Stimulated activated CD4-positive, alpha-beta T cell treated with anti-CD3 and anti-CD28 coated beads, Interleukin-4, amount 100 ng/mL, for 4 hours (primary cell): Measurements from ENCODE around the gene SLX4IP.
"Not testable (repeated sequence)": the region's sequence is repeated elsewhere in the genome, so short reads cannot be mapped to it uniquely, and the experiment has no call there.

Source experiments
- DNase-seq, 2 experiments: peaks; one replicate each; pipeline ENCODE4 v3.0.0-alpha.2; 2020

The SLX4IP gene

DNA sequence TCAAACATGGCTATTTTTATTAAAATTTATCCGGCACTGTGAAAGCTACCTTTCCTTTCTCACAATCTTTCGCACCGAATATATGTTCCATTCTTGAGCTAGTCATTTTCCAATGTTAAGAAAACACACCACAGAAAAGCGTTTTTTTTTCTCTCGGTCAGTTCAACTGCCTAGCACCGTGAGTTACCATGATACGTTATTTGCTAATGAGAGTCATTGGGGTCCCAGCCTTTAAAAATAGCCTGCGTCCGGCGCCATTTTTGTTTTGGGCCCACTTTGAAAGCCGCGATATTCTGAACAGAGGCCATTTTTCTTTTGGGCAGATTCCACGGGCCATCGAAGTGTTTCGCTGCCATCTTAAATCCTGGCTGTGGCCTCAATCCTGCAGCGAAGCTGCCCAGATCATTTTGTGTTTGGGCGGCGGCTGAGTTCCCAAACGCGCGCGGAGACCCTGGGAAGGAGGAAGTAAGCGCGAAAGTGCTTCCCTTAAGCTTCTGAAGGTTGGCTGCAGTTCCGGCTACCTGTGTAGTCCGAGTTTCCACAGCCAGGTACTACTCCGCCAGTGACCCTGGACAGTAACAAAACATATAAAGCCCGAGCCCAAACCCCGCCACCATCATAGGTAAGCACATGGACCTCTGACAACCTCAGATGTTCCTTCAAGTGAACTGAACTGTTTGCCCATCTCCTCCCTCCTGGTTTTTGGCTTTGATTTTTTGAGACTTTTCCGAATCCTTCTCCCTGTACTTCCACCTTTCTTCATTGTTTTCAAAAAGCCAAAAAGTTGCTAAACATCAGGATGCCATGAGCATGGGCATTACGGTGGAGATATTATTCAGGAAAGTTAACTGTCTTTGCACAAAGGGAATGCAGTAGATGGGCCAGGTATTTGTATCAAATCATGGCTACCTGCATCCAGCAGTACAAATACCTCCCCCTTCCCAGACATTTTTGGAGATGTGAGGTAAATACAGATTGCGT, at the start of gene SLX4IP:
TSS of gene SLX4IP (plus strand) at position 474 of the 981 bp plus-strand sequence. CDS start 22,900 bp downstream, outside the sequence.
- peak; percentile 71 to 84 for DNase-seq

DNA sequence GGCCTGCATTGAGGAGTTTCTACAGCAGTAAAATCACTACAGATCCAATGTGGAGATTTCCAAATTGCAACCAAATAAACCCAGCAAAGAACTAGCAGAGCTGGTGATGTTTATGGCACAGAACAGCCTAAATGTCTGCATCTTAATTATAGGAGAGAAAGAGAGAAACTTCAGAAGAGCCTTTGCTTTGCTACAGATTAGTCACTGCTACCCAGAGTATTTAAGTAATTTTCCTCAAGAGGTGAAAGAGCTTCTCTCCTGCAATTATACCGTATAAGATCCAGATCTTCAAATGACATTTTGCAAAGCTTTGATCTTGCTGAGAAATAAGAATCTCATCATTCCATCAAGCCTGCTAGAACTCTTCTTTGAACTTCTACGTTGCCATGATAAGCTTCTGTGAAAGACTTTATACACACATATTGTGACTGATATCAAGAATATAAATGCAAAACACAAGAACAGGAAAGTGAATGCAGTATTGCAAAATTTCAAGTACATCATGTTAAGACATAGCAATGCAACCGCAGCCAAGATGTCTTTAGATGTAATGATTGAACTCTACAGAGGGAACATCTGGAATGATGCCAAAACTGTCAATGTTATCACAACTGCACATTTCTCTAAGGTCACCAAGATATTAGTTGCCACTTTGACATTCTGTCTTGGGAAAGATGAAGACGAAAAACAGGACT, 49.1 kb upstream of the SLX4IP start:
- no peak for DNase-seq

DNA sequence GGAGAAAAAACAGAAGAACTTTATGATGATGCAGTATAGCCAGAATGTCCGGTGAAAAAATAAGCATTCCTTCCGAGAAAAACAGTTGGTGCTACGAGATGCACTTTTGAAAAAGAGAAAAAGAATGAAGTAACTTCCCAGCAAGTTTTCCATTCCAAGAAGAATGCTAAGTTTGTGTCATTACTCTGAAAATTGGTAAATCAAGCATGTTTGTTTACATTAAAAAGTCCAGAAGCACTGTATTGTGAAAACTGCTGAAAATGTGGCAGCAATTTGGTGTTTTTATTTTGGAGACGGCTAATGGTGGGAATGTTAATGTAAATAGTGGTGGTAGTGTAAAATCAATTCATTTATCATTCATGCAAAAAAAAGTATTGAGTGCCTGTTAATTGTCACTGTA, 47.4 kb upstream of the SLX4IP start:
- no peak for DNase-seq

DNA sequence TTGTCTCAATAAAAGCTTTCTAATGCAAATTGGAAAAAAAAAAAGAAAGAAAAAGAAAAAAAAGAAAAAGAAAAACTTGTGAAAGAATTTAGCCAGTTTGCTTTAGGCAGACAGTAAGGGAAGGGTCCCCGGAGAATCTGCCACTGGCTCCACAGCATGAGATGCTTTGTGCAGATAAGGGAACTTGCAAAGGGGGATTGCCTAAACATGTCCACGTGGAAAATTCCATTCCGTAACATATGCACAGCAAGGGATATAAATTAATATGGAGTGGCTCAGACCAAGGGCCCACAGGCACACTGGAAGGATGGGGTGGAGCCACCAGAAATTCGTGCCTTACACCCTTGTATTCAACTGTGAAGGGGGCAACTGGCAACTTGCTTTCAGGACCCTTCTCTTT, 46.5 kb upstream of the SLX4IP start:
- DNase-seq: no peak

DNA sequence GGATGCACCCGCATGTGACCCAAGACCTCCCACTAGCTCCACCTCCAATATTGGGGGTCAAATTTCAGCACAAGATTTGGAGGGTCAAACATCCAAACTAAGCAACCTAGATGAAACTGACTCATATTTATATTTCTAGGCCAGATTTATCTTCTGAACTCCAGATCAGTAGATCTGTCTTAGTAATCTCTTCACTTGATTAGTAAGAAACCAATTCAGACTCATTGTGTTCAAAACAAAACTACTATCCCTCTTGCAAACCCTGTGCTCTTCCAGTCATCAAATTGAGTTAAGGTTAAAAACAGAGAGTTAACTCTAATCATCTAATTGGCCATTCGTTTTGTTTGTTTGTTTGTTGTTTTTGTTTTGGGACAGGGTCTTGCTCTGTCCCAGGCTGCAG, 44.4 kb upstream of the SLX4IP start:
- DNase-seq: no peak

DNA sequence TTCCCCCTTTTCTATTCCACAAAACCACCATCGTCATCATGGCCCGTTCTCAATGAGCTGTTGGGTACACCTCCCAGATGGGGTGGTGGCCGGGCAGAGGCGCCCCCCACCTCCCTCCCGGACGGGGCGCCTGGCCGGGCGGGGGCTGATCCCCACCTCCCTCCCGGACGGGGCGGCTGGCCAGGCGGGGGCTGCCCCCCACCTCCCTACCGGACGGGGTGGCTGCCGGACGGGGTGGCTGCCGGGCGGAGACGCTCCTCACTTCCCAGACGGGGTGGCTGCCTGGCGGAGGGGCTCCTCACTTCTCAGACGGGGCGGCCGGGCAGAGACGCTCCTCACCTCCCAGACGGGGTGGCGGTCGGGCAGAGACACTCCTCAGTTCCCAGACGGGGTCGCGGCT, 40.4 kb upstream of the SLX4IP start:
- DNase-seq: not testable (repeated sequence)

DNA sequence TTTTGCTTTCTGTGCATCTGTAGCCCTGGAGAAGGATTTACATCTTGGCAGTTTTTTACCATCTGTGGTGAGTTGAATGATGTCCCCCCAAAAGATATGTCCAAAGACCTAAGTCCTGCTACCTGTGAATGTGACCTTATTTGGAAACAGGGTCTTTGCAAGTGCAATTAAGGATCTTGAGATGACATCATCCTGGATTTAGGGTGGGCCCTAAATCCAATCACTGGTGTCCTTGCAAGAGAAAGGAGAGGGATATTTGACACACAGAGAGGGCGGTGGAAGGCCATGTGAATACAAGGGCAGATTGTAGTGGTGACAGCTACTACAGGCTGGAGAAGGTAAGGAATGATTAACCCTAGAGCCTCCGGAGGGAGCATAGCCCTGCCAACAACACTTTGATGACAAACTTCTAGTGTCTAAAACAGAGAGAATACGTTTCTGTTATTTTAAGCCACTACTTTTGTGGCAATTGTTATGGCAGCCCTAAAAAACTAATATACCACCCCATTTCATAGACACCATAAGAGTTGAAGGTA, 36.2 kb upstream of the SLX4IP start:
- no peak for DNase-seq

DNA sequence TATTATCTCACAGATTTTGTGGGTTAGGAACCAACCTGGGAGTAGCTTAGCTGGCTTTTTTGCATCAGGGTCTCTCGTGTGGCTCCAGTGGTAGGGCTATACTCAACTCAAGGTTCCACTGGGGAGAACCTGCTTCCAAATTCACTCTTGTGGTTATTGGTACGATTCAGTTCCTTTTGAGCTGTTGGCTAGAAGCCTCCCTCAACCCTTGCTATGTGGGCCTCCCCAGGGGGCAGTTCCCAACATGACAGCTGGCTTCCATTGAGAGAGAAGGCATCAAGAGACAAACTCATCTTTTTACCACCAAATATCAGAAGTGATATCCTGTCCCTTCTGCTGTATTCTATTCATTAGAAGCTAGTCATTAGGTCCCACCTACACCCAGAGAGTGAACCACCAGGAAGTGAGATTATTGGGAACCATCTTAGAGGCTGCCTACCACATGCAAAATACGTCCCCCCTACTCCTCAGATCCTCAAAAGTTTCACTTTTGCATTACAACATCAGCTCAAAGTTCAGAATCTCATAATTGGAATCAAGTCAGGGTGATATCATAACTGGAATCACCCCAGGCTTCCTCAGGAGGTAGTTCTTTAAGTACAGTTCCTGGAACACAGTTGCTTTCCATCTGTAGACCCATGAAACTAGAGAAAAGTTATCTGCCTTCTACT, 32.0 kb upstream of the SLX4IP start:
- no peak for DNase-seq

DNA sequence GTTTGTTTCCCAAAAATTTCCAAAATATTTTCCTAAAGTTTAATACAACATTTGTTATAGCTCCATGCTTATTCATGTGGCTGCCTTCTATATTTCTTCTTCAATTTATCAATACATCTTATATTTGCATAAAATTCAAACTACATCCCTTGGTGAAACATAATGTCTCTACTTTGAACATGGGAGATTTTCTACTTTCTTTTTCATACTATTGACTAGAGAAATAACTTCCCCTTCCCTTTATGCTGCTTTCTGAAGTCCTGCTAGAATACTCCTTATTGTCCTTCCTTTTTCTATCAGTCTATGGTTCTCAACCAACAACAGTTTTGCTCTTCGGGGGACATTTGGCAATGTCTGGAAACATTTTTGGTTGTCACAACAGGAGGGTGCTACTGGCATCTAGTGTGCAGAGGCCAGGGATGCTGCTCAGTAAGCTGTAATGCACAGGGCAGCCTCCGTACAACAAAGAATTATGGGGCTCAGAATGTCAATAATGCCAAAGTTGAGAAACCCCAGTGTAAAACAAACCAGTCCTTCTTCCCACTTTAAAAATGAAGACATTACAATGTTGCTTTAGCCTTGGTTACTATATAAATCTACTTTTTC, 31.0 kb upstream of the SLX4IP start:
- no peak for DNase-seq

DNA sequence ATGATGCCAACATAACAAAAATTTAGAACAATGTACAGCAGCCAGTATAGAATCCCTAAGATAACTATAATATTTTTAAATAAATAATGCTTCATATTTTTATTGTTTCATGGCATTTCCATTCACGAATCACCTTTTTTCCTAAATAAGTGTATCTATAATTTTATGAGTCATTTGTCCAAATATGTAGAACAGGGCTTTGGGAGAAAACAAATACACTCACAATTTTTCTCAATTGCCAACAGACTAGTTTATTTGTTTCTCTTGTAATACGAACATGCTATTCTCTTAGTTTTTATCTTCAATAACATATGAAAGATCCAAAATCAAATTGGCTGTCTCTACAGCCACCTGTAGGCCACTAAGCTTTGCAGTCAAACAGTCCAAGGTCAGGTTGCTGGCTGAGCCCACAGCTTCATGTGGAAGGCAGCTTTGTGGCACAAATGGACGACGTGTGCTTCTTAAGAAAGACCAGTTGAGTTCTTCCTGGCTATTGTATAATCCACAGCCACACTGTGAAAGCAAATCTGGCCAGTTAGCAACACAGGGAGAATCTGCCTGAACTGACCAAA, 30.1 kb upstream of the SLX4IP start:
- no peak for DNase-seq

DNA sequence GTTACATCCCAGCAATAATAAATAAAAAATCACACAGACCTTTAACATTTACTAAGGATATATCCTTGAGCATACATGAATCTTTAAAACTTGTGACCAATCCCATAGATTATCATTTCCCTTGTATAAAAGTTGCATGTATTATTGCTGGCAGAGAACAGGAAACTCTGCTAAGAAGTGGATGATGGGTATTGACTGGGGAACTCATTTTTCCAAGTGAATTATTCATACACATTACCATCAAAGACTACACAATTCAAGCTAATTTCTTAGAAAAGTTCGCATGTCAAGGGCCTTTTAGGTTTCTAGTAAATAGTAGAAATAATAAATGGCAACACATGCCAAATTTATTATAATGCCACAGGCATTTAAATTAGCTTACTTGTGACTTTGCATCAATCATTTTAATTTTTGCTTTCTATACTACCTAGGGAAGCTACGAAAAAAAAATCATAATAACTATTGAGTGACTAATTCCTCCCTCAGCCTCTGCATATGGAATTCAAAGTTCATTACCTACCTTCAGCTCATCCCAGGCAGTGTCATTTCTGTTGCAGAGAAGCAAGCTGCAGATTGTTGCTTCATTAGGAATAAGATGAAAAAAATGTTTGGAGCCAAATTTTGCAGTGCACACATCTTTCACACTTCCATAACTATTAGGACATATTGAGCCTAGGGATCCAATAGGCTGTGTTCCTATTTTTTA, 26.8 kb upstream of the SLX4IP start:
- DNase-seq: no peak

DNA sequence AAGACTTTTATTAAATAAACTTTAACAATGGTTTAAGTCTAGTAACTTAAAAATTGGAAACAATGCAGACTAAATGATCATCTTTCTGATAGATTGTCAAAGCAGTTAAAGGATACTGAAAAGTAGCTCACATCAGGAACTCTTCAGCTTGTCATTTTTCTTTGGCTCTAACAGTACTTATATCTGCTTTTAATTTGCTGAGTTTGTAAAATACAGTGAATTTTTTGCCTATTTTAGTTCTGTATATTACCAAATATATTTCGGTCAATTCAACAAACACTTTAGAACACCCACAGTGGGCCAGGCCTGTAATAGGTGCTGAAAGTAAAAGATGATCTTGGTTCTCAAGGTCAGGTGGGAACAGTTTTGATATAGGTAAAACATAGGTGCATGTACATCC, 23.4 kb upstream of the SLX4IP start:
- no peak for DNase-seq

DNA sequence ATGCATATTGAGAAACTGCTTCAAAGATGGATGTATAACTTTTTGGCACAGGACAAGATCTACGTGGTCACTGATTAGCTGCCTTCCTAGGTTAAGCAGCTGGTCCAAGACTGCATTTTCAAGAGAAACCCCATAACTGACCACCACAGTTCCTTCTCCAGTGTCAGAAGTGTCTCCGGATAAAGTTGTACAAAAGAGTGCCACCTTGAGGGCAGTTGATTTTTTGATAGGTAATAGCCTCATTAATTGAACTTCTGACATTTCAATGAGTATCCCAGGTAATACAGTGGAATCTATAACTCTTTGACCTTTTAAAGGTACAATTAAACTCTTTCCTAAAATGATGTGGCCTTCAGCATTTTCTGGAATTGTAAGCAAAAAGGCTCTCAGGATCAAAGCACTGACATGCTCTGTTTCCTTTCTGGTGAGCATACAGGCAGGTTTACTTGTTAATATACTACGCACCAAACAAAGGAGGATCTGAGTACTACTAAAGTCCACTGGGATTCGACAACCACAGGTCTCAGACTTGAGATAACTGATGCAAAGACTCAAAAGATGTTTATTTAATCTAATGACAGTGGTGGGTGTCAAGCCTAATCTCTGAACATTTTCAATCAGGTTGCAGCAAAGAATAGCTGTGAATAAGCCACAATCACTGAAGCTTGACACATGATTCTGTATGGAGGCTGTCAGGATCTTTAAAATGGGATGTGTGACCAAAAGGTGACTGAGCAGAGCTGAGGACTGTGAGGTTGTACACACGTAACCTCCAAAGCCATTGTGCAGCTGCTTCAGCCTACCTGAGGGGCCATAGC, 22.3 kb upstream of the SLX4IP start:
- DNase-seq: no peak

DNA sequence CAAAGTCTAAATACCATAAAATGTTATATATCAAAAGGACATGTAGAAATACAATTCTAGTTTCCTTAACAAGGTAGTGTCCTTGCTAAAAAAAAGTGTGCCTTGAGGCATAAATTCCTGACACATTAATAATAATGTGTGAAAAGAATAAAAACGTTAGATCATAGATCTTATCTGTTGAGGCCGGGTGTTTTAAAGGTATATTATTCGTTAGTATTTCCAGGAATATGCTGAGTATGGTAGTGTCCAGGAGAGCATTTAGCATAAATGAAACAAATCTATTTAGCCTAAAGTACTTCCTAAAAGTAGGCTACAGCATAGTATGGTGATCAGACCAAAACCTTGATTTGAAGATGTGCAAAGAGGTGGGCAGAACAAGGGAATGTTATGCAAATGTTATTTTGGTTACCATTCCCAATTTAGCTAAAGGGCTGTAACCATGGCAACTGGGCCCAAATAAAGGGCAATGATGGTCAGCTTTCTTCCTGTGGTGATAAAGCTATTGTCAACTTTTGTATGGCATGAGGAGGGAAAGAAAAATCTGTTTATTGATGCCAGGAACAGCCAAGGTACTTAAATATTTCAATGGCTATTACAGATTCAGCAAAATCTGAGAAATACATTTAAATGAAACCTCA, 20.0 kb upstream of the SLX4IP start:
- no peak for DNase-seq

DNA sequence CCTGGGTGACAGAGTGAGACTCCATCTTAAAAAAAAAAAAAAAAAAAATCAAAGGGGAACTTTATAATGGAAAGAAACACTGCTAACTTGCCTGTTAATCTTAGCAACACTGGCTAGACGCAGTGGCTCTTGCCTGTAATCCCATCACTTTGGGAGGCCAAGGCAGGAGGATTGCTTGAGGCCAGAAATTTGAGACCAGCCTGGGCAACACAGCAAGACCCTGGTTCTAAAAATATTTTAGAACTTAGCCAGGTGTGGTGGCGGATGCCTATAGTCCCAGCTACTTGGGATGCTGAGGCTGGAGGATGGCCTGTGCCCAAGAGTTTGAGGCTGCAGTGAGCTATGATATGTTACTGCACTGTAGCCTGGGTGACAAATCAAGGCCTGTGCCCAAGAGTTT, 17.9 kb upstream of the SLX4IP start:
- not testable (repeated sequence) for DNase-seq

DNA sequence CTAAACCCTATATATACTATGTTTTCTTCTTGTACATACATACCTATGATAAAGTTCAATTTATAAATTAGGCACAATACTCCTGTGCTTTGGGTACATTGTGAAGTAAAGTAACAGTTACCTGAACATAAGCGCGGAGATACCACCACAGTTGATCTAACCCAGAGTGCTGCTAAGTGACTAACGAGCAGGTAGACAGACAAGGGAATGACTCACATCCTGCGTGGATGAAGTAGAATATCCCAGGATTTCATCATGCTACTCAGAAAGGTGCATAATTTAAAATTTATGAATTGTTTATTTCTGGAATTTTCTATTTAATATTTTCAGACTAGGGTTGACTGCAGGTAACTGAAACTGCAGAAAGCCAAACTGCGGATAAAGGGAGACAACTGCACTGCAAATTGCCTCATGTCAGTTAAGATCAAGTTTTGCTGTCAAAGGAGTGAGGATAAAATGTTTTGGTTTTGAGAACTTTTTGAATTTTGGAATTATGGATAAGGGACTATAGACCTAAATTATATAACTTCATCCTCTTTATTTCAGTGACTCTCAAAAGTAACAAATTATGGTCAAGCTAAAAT, 15.5 kb upstream of the SLX4IP start:
- no peak for DNase-seq

DNA sequence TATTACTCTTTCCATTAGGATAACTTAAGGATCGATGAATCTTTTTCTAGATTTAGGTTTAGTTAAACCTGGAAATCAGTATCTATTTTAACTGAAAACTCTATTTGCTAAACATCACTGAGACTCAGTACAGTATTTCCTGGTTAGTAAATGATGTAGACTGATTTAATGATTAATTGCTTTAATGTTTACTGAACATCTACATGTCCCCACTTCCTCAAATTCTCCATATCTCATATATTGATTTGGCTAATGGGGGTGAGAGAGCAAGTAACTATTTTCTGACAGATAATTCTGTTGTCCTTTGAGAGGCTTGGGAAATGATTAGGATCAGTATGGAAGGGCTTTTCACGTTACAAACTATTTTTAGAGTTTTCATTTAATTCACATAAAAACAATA, 11.4 kb upstream of the SLX4IP start:
- DNase-seq: no peak

DNA sequence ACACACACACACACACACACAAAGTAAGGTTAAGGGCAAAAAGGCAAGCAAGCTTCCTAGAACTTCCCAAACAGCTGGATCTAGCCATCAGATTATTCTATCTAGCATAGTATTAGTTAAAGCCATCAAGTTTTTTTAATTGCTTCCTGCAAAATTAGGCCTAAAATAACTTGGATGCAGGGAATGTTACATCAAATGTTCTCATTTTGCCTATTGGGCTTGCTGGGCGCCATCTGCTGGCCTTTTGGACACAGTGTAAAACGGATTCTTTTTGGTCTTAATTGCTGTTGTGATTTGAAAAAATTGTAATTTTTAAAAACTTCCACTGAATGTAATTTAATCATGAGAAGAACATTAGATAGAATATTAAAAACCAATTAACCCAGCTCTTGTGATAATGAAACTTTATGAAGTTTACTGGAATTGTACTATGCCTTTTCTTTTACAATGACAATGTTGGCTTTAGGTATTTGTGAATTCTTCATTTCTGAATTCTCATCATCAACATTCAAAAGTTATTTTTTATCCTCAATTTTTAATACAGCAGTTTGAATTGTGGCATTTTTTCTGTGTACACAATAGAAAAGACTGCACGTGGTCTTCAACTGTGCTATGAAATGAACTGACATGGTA, 7.9 kb upstream of the SLX4IP start:
- peak in 1 of 2 experiments; percentile 38 for DNase-seq

DNA sequence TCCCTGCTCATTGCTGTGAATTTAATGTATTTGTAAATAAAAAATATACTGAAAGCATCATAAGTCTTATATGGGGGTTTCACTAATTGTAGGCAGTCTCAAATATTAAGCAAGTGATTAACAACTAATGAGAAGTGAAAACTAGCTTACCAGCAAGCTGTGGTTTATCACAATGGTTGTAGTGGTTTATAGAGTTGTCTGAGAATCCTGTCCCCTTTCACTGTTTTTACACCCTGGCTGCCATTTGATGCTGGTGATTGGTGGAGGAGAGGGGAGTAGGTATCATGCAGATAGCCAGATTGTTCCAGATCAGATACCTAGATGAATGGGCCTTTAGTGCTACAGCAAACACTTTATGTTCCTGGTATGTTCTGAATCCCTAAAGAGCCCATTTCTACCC, 7.1 kb upstream of the SLX4IP start:
- no peak for DNase-seq
